GM19395 (cell line): ENCODE results near the gene BMPR1A.
A peak's percentile ranks its signal among the peaks of the same experiment; 100 is the strongest.
"Not testable (repeated sequence)": the region's sequence is repeated elsewhere in the genome, so short reads cannot be mapped to it uniquely, and the experiment has no call there.

Experiments
- ATAC-seq: cut with Tn5 transposase; IDR thresholded peaks from one replicate; pipeline ENCODE4 v1.9.1; 2021; ENCODE audit warnings: mild to moderate bottlenecking, moderate library complexity; ENCODE audit not compliant: unreplicated experiment

Gene BMPR1A

DNA sequence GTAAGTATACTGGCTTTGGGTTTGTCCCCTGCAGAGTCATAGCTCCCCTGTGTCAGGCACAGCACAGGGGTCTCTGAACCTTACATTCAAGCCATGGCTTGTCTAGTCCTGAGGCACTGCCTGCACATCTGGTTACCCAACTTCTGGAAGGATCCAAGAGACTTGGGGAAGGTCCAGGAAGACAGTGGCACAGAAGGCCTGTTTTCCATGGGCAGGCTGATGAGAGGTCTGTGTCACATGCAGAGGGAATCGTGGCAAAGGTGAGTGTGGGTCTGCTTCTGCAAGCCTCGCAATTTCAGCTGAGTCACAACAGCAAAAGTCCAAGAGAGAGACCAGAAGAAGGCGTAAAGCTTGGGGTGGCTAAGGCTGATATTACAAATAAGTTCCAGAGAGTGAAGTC is 28.4 kb upstream of the BMPR1A start:
- ATAC-seq, result no peak

- no peak for ATAC-seq
Measured at GRCh38 chr10:86729677-86730076, 26.7 kb upstream of the BMPR1A start.

DNA sequence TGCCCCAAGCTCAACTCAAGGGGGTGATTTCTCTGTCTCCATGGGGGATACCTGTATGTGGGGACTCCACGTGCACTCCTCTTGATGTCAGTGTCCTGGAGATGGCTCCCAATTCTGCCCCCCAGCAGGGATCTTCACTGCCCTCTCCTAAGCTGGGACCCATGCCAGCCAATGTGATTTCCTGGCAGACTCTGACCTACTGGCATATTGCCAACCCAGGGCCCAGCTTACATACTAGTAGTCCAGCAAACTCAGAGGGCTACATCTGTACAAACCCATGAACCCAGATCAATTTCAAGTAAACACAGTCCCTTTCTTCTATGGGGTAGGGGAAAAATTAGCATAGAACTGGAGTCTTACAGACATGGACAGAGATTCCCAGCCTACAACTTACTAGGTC is 26.2 kb upstream of the BMPR1A start:
- ATAC-seq, result no peak

- ATAC-seq, result no peak
Measured at GRCh38 chr10:86732771-86733170, 23.6 kb upstream of the BMPR1A start.

DNA sequence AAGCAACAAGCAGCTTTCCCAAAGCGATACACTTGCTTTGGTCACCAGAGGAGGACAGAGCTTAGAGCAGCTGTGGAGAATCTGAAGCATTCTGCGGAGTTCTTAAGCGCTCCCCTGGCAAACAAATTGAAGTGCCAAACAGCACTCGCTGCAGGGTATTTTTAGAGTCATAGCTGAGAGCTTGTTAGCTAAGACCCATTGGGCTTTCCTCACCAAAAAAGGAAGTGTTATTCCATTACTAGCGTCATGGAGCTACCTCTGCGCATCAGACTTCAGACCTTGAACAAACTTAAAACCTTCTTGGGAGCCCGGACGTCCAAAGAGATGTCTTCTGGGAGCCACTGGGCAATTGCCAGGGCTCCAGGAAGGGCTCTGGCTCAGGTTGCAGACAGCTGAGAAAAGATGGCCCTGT is 23.2 kb upstream of the BMPR1A start:
- ATAC-seq, result no peak

DNA sequence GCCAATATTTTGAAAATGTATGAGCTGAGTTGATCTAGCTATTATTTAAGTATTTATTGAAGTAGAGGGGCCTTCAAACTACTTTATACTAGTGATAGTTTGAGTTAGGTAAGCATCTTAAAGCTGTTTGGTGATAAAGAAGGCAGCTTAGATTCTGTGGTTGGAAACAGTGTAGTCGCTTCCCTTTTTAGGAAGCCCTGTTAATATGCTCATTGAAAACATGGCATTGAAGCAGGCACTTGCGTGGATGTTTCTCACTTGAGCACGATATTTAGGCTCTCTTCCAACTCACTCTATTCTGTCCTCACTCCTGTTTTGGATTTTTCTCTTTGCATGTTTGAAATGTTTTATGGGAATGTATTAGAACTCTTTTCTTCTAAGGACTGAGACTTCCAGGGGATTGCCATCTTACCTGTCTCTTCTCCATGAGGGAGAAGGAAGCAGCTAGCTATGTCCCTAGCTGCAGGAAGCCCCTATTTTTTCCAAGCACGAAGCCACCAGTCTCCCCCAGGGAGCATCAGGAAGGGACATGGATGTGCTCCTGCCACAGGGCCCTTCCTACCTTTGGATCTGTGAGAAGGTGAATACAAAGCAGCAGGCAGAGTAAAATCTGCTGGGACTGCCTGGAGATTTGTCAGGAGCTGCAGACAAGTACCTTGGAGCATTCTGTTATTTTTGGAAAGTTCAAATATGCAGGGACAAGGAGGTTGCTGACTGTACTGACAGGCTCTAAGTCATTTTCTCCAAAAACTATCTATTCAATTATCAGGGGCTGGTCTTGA is 22.0 kb upstream of the BMPR1A start:
- no peak for ATAC-seq

- ATAC-seq, result not testable (repeated sequence)
Measured at GRCh38 chr10:86735278-86735677, 21.1 kb upstream of the BMPR1A start.

DNA sequence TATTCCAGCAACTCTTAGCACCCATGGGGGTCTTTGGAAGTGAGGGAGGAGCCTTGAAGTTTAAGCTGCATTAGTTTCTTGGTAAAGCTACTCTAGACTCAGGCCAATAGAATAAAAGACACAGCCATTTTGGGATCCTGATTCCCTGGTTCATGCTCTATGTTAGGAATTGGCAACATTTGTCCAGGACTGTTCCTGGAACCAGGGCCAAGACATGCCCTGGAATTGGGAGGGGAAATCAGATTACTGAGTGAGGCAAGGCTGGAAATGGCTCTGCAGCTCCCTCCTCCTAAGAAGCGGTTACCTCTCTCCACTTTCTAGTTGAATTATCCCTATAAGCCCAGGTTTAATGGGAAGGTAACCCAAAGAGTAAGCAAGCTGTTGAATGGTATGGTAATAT is 14.2 kb upstream of the BMPR1A start:
- no peak for ATAC-seq

GRCh38 chr10:86744067-86744725 is 12.2 kb upstream of the BMPR1A start:
- ATAC-seq, result no peak

- no peak for ATAC-seq
Measured at GRCh38 chr10:86747796-86748581, 8.4 kb upstream of the BMPR1A start.

DNA sequence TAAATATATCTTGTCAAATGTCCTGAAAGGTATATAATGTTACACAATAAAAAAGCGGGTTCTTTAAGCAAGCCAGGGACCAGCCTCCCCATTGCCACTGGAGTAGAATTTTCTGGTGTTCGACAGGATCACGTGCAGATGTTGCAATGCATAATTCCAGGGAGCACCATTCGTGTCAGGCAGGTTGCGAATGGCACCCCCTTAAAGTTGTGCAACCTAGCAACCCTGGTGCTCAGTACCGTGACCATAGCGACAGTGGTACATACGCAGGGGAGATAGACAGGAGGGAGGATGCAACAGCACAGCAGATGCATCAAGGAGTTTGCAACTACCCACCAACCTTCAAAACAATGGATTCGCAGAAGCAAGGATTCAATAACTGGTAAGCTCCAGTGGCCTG is 6.6 kb upstream of the BMPR1A start:
- no peak for ATAC-seq

DNA sequence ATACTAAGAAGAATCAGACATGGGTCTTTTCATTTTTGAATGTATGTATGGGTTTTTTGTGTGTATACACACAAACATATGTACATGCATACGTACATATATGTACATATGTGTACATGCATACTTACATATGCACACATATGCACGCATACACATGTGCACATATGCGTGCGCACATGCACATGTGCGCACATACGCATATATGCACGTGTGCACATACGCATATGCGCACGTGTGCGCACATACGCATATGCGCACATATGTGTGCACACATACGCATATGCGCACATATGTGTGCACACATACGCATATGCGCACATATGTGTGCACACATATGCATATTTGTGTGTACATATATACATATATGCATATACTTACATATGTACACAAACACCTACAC is 4.9 kb upstream of the BMPR1A start:
- ATAC-seq, result no peak

GRCh38 chr10:86752311-86752710 is 4.1 kb upstream of the BMPR1A start:
- ATAC-seq, result no peak

DNA sequence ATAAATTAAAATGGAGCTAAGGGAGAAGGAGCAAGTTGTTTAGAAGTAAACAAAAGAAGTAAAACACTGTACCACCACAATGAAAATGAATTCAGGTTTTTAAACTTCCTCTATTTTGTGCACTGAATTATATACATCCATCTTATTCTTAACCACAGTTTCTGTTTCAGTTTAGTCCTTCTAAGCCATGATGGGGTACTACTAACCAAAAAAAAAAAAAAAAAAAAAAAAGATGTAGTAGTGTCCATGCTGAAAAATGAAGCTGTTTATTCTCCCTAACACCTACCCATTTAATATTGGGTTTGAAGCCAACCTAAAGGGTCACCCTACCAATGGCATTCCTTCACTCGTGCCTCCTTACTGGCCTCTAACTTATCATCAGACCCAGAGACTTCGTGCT is 3.4 kb upstream of the BMPR1A start:
- no peak for ATAC-seq

DNA sequence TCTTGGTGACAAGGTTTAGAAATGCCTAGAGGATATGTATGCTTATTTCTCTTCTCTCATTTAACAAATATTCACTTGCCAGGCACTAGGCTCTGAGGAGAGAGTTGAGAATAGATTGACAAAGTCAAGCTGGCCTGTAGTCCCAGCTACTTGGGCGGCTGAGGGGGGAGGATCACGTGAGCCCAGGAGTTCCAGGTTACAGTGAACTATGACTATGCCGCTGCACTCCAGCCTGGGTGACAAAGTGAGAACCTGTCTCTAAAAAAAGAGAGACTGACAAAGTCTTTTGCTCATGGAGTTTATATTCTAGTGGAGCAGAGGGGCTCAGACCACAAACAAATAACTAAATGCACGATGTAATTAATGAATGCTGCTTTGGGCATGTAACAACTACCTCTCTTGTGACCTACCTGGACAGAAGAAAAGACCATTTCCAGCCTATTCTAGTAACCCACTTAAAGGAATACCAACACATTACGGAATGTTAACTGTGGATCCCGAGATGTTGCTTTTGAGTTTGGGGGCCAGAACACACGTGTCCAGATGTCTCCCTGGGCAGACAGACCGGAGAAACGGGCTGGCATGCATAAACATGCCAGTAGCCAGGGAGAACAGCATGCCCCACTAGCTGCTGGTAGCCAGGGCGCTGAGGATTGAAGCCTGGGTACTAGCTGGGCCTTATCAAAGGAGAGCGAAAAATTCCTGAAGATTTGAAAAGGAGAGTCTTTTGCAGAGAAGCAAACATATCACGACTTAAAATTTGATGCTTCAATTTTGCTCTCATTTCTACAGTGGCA is 2.6 kb upstream of the BMPR1A start:
- ATAC-seq, result no peak

- no peak for ATAC-seq
Measured at GRCh38 chr10:86755454-86755739, 1.0 kb upstream of the BMPR1A start.

DNA sequence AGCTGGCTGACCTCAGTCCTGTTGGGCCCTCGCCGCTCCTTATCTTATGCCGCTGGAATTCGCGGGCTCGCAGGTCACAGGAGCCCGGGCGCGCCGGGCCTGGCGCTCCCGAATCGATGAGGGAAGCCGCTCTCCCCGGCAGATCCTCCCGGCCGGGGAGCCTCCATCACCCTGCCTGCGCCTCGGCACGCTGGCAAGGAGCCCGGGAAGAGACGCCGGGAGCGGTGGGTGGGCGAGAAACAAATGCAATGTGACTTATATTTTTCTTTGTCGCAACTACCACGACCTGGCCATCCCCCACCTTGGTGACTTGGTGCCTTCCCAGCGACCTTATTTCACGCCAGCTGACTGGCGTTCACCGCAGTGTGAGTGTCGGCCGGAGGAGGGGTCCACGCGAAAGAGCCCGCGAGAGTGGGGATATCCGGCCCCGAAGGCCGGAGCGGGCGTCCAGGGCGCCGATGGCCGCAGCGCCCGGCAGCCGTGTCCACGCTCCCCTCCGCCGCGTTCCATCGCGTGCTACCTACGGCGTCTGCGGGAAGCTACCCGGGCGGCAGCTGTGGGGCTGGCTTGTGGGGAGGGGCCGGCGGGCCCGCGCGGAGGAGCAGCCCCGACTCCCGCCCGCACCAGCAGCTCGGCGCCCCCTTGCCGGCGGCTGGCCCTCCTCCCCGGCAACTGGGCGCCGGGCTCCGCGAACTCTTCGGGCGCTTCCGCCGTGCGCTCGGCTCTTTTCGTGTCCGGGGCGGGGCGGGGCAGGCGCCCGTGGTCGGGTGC is 494 bp upstream of the BMPR1A start:
- peak; percentile 66 for ATAC-seq

DNA sequence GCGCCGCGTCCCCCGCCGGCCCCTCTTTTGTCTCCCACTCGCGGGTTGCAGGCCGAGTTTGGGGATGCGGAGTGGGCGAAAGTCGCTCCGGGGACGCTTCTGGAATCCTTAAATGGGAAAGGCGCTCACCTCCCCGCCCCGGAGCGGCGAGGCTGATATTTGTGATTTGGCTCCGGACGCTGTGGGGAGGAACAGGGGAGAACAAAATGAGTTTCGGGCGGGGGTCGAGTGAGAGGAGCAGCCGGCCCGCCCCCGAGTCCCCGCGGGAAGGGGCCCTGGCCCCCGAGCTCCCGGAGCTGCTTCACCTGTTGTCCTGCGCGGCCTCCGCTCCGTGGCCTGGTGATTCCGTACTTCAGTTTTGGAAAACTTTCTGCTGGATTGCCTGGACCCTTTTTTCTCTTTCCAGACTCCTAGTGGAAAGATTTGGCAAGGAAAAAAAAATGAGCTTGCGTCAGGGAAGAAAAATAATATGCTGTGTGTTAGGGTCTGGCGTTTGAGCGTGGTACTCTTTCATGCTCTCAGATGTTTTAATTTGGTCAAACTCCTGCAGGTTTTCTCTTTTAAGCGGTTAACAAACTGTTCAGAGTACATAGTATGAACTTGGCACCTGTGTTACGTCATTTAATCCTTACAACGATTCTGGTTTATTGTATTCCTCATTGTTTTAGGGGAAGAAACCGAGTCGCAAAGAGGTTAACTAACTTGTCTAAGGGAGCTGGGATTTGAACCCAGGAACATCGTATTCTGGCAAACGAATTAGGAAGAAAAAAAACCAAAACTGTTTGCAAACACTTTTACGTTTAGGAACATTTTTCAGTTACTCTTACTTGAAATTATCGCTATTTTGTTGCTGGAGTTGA is 924 bp downstream of the BMPR1A start:
- ATAC-seq, result peak; percentile 11

- ATAC-seq, result no peak
Measured at GRCh38 chr10:86758189-86759072, 2.0 kb downstream of the BMPR1A start.
